ENCODE results near the gene FMN2.
"Not testable (repeated sequence)": the region's sequence is repeated elsewhere in the genome, so short reads cannot be mapped to it uniquely, and the experiment has no call there.

Gene FMN2

DNA sequence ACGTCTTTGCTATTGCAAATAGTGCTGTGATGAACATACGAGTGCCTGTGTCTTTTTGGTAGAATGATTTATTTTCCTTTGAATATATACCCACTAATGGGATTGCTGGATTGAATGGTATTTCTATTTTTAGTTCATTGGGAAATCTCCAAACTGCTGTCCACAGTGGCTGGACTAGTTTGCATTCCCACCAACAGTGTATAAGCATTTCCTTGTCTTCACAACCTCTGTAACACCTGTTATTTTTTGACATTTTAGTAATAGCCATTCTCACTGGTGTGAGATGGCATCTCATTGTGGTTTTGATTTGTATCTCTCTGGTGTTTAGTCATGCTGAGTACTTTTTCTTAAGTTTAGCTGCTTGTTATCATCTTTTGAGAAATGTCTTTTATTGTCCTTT lies 215.0 kb downstream of the FMN2 start:
- DNase-seq (ENCODE audit: low read depth in 2 of 3, low spot score in 1 of 3), result no peak

DNA sequence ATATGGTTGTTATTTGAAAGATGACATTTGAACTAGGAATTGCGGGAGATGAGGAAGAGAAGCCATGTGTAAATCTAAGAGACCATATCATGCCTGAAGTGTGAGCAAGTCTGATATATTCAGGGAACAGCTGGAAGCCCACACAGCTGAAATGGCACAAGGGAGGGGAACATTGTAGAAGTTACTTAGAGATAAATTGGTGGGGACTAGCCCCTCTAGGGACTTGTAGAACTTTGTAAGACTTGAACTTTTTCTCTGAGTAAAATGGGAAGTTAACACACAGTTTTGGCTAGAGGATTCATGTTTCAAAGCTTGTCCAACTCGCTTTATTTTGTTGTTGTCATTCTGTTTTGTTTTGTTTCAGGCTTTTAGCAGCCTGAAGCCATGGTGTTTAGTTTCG lies 216.4 kb downstream of the FMN2 start:
- DNase-seq (ENCODE audit: low read depth in 2 of 3, low spot score in 1 of 3), result no peak

DNA sequence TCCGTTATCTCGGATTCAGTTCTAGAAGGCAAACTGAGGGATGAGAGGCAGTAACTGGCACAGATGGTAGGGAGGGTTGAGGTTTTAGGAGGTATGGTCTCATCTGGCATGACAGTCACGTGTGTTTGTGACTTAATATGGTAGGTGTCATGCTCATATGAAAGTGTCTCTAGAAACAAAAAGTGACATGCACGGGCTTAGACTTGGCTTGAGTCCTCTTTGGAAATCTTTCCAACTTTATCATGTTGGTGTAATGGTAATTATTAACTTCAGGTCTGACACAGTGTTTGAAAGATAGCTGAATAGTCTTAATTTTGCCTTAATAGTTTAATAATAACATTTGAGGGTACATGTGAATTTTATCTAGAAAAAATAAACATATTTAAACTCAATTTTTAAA lies 218.1 kb downstream of the FMN2 start:
- no peak for DNase-seq (ENCODE audit: low read depth in 2 of 3, low spot score in 1 of 3)

DNA sequence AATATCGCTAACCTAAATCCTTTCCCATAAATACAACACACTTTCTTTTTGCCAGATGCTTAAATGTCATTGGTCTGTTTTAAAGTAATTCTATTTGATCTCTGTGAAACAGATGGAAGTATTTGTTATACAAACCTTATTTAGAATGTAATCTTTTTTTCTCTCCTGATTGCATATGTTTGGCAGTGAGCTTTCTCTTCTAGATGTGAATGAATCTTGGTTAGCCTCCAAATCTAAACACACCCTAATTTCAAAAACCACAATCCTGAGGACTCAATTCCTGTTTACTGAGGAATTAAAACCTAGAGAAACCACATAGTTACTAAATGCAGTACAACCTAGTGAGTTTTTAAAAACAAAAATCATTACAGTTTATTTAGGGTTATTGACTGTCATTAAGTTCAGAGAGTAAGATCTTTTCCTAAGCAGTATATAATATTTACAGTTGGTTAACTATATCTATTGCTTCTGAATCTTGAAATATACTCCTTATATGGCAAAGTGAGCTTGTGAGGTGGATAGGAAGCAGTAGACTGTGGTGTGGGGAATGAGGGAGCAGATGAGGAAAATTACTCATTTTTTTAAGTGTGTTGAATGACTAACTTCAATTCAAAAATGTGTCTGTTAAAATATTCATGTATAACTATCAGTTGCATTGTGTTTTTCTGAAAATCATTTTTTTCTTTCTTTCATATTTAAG lies 218.7 kb downstream of the FMN2 start:
- no peak for DNase-seq (ENCODE audit: low read depth in 2 of 3, low spot score in 1 of 3)

DNA sequence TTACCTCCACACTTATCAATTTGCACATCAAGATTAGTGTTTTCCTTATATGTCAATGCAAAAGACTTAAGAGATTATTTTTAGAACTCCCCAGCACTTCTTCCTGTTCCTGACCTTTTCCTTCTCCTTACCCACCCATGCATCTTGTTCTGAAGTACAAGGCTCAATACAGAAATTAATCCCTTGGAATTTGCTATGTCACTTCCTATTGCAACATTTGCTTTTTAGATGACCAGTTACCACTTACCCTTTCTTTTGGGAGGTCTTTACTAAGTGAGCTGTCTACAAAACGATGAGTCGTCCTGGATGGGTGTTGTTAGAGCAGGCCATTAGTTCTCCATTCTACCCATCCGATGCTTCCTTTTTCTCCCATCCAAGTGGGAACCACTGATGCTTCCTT lies 221.2 kb downstream of the FMN2 start:
- no peak for DNase-seq (ENCODE audit: low read depth in 2 of 3, low spot score in 1 of 3)

DNA sequence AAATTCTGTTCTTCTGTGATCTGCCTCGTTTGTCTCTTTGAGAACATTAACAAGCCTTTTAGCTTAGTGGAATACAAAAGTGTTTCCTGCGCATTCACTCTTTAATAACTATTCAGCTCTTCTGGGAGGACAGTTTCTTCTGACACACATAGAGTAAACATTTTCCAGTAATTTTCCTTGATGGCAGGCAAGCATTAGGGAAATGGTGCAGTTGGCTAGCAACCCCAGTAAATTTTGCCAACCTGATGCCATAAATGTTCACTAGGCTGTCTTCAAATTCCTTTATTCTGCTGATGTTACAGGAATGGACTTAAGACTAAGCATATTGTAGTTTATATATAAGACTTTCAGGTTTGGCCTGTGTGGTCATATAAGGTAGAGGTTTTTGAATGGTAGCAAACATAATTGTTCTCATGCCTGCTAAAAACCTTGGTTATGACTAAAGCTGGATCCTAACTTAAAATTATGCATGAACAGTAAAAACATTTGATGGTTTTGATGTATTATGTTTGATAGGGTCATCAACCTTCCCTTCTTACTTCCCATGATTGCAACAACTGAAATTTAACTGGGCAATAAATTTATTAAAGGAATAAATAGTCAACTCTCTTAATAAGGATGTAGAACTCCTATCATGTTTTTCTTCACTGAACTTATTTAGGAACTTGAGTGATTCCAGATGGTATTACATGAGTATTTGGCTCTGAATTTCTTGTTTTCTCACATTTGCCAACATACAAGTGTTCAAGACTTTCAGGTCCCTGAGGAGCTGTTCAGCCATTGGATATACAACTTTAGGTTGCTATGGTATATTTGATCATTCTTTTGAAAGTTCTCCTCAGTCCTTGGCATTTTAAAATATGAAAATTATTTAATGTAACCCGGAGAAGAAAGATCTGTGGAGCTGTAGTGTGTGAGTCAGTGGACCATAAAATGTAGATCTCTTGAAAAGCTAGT lies 223.4 kb downstream of the FMN2 start:
- DNase-seq (ENCODE audit: low read depth in 2 of 3, low spot score in 1 of 3), result no peak

DNA sequence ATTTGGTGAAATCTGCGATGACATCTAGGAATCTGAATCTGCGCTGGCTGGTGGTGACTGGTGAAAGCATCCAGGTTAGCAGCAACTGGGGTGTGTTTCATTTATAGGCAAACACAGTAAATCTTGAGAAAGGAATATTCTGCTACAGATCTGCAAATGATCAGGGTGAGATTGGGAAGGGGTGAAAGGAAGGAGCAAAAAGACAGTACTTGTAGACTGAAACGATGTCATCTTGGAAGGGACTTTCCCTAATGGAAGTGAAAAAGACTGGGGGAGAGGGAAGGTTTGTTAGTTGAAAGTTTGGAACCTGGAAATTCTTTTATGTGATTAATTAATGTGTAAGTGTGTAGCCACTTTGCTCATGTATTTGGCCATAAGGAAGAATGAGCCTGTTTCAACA lies 228.3 kb downstream of the FMN2 start:
- no peak for DNase-seq (ENCODE audit: low read depth in 2 of 3, low spot score in 1 of 3)

DNA sequence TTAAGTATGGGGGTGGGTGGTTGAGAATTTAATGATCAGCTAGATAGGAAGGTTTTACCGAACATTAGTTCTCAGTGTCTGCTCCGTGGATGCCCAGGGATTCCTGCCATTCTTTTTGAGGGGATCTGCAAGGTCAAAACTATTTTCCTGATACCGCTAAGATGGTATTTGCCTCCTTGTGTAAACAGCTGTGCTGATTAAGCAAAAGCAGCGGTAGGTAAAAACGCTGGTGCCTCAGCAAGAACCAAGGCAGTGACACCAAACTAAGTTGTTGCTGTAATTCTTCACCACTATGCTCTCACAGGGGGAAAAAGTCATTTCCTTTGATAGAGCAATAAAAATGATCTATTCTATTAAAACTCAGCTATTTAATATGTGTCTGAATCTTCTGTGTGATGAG lies 229.0 kb downstream of the FMN2 start:
- no peak for DNase-seq (ENCODE audit: low read depth in 2 of 3, low spot score in 1 of 3)

DNA sequence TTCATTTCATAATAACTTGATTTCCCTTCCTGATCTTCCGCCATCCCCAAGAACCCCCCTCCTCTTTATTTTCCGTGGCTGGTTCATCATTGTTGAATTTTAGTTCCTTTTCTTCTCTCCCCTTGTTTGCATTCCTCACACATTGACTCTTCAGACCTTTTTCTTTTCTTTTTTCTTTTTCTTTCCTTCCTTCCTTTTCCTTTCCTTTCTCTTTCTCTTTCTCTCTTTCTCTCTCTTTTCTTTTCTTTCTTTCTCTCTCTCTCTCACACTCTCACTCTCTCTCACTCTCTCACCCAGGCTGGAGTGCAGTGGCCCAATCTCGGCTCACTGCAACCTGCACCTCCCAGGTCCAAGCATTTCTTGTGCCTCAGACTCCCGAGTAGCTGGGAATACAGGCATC lies 231.3 kb downstream of the FMN2 start:
- no peak for DNase-seq (ENCODE audit: low read depth in 2 of 3, low spot score in 1 of 3)

DNA sequence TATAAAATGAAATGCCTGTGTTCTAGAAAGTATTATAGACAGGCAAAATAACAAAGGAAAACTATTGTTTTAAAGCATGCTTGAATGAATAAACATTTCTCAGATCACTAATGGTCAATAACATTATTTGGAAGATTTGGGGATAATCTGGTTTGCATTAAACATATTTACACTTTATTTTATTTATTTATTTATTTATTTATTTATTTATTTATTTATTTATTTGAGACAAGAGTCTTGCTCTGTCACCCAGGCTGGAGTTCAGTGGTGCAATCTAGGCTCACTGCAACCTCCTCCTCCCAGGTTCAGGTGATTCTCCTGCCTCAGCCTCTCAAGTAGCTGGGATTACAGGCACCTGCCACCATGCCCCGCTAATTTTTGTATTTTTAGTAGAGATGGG lies 236.7 kb downstream of the FMN2 start:
- DNase-seq (ENCODE audit: low read depth in 2 of 3, low spot score in 1 of 3), result not testable (repeated sequence)

DNA sequence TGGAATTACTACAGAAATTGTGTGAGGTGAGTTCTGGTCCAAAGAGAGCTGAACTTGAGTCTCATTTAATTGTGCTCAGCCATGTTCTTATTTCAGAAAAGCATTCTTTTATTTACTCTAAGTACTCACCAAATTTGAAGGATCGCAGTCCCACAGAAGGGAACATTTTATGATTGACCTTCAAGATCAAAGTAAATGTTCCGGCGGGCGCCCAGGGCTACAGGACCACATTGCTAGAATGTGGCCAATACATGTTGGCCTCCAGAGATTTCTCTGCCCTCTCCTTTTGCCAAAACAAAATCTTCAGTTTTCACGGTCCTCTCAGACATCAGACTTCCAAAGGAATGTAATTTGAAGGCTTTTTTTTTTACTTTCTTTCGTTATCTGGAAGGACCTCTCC lies 237.8 kb downstream of the FMN2 start:
- DNase-seq (ENCODE audit: low read depth in 2 of 3, low spot score in 1 of 3), result no peak

DNA sequence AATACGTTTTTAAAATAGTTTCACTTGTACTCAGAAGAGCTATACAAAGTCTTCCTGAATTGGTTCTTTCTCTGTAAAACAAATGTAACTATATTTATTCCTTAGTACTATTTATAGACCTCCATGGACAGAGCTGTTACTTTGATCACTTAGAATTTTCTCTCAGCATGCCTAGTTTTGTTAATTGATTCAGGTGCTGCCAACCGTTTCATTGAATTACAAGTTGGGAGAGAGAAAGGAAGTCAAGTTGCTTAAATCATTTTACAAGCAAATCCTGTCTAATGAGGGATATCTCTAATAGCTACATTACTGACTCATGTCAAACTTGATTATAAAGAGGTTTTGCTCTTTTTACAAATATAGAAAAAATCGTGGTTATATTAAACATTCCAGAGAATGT lies 241.0 kb downstream of the FMN2 start:
- DNase-seq (ENCODE audit: low read depth in 2 of 3, low spot score in 1 of 3), result no peak

DNA sequence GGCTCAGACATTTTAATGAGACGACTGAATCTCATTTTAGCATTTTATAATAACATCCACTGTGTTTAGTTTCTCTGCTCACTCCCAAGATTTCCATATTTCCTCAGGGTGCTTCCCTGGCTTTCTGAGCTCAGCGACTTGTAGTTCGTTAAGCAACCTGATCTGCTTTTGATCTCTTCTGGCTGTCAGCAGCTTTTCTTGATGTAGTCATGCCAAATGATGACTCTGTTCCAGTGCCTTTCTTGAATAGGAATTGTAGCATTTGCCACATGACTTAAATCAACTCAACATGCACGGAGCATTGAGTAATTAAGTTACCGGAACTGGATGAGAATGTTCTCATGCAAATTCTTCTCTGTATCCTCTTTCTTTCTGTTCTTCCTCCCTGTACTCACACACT lies 246.1 kb downstream of the FMN2 start:
- no peak for DNase-seq (ENCODE audit: low read depth in 2 of 3, low spot score in 1 of 3)

DNA sequence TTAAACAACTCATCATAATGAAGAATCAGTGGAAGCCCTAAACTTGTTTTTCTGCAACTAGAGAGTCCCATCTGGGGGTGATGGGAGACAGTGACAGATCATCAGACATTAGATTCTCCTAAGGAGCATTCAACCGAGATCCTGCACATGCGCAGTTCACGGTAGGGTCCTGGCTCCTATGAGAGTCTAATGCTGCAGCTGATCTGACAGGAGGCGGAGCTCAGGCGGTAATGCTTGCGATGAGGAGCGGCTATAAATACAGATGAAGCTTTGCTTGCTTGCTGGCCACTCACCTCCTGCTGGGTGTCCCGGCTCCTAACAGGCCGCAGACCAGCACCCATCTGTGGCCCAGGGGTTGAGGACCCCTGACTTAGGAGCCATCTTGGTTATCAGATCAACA lies 247.2 kb downstream of the FMN2 start:
- DNase-seq (ENCODE audit: low read depth in 2 of 3, low spot score in 1 of 3), result no peak

DNA sequence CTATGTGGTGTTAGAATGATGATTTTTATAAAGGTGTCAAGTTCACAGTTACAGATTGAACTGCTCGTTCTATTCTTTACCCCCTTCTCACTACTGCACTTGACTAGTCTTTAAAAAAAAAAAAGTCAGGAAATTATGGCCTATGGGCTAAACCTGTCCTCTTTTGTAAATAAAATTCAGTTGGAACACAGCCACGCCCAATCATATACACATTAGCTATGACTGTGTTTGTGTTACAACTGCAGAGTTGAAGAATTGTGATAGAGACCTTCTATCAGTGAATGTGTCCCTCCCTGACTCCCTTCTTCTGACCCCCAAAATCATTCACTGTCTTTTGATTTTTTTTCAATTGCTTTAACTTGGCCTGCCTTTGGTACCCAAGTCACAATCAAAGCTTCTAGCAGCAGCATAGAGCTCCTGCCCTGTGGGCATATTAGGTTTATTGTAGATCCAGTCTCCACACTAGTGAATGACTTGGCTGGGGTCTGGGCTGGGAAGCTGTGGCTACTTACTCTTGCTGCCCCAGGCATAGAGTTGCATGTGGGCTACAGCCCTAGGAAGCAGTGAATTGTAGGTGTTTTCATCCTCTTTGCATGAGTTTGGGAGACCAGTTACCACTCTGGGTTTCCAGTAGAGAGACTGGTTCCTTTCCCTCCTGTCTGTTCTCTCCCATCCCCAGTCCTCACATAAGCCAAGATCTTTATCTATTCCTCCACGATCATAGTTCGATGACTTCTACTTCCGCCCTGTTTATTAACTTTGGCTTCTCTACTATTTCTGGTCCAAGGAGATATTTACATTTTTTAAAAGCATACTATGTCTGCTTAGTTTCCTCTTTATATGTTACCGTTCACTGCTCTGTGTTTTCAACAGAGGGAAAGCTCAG lies 249.9 kb downstream of the FMN2 start:
- no peak for DNase-seq (ENCODE audit: low read depth in 2 of 3, low spot score in 1 of 3)

DNA sequence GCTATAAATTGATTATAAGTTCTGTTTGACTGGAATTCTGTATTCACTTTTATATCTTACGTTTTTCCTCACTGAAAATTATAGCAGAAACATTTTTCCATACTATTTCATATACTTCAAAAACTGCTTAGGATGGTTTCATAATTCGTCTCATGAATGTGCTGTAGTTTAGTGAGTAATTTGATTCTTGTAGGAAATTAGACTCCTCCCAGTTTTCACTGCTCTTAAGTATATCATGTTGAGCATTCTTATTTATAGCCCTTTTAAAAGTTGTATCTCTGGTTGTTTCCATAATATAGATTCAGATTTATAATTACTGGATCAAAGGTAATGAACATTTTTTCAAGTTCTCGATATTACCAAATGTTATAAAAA lies 250.6 kb downstream of the FMN2 start:
- no peak for DNase-seq (ENCODE audit: low read depth in 2 of 3, low spot score in 1 of 3)

DNA sequence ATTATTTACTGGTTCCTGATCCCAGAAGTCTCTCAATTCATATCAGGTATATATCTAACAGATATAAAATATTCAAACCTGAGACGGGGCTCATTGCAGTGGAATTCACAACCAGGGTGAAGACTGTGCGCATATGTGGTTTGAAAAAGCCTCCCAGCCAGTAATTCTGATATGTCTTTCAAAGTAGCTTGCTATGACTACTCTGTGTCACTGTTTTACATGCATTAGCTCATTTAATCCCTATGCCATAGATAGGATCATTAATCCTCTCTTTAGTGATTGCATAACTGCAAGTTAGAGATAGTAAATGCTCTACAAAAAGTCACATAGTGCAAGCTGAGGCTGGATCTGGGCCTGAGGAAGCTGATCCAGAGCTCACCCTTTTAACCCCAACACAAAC lies 251.4 kb downstream of the FMN2 start:
- no peak for DNase-seq (ENCODE audit: low read depth in 2 of 3, low spot score in 1 of 3)

DNA sequence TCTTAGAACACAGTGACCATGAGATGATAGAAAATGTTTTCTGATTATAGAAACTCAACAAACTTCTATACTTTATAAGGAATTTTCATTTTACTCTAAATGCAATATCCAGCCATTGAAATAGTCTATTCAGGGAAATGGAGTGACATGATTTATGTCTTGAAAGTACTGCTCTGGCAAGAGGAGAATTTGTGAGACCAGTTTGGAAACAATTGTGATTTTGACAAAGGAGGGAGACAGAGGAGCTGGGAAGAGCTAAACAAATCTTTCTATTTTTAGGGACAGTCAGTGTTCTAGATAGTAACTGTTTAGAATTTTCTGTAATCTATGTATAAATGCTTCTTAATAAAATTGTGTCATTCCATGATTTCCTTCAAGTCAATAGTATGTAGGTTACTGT lies 252.3 kb downstream of the FMN2 start:
- no peak for DNase-seq (ENCODE audit: low read depth in 2 of 3, low spot score in 1 of 3)

DNA sequence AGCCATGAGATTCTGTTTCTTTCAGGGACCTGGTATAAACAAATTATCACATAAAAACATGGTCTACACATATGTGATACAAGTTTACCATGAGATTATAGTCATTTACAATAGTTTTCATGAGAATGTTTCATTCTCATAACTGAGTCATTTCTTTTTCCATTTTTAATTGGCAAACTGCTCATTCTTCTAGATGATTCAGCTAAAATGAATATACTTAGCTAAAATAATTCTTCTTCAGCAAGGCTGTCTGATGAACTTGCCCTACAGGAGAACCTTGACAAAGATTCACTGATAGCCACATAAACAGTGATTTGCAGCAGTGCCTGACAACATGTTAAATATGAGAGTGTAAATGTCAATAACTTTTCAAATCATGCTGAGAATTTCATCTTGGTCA lies 253.2 kb downstream of the FMN2 start:
- DNase-seq (ENCODE audit: low read depth in 2 of 3, low spot score in 1 of 3), result no peak

DNA sequence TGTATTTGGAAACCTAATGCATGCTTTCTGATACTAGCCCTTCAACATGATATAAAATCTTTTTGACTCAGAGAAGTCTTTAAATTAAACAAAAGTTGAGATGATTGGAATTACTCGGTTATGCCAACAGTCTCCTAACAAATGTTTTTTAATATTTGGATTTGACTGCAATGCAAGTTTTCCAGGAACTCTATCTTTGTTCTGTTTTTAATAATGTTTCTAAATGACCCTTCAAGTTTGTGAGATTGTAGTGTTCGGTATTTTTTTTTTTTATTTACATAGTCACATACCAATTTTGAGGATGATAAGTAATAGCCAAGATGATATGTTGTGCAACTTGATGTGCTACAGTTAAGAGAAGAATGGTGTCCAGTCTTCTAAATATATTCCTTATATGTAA lies 258.0 kb downstream of the FMN2 start:
- no peak for DNase-seq (ENCODE audit: low read depth in 2 of 3, low spot score in 1 of 3)

DNA sequence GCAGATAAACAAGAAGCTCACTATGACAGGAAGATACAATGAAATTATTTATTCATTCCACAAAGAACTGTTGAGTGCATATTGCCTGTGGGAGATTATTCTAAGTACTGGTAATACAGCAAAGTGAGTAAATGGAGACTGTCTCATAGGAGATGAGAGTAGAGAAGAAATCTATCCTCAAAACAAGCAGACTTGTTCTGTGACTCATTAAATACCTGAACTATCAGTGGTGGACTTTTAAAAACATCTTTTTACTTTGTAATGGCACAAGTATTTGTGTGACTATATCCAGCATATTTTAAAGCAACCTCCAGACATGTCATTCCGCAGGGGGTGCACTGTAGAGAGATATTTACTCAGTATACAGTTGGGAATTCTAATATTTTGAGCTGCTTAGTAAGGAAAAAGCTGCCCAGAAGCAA lies 259.2 kb downstream of the FMN2 start:
- no peak for DNase-seq (ENCODE audit: low read depth in 2 of 3, low spot score in 1 of 3)

DNA sequence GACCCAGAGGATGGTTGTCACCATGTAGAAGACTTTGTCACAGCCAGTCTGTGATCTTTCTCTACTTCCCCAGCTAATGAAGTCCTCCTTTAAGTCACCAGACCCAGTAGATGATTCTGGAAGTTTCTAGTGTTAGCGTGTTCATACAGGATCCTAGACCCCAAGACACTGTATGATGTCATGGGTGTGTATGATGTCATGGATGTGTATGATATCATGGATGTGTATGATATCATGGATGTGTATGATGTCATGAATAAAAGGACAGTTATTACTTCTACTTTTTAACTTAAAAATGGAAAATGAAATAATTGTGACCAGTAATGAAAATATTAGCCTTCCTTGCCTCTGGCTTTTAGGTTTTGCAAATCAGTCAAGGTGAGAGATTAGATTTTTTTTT lies 260.0 kb downstream of the FMN2 start:
- no peak for DNase-seq (ENCODE audit: low read depth in 2 of 3, low spot score in 1 of 3)

All from stimulated activated CD4-positive, alpha-beta T cell treated with anti-CD3 and anti-CD28 coated beads, Interleukin-12 subunit alpha, Interleukin-12 subunit beta, amount 100 ng/mL, for 48 hours (primary cell).